K562 (cell line): Measurements from ENCODE around the gene KIAA1210. TPM values are rescaled to one million over a fixed set of nuclear protein-coding genes. Genes with fewer than 3 reads are reported as not detected.

Experiments used
- ATF6 ChIP-seq: sonication (generic); formaldehyde crosslinking; IDR thresholded peaks from 2 replicates; pipeline ENCODE4 v1.4.0; 2020; ENCODE audit warnings: mild to moderate bottlenecking, missing genetic modification reagents
- RAD21 ChIP-seq, 2 experiments: fragments of 250-450 bp in 1 of 2; fragments of 450-650 bp in 1 of 2; sonication (Bioruptor Pico) in 1 of 2; formaldehyde crosslinking in 1 of 2; IDR thresholded peaks in 1 of 2; conservative IDR thresholded peaks in 1 of 2; 2 replicates each; pipeline versions ENCODE4 v1.4.0 to v1.8.0; 2020 to 2022; ENCODE audit warnings: mild to moderate bottlenecking in 2 of 2, moderate library complexity in 1 of 2
- SMC3 ChIP-seq: conservative IDR thresholded peaks from 2 replicates; pipeline ENCODE4 v1.6.1; 2011; ENCODE audit warnings: low read depth, low read length, improper control_type of control experiment; ENCODE audit not compliant: insufficient read depth
- ZNF140 ChIP-seq: fragments of 250-450 bp; sonication (Bioruptor Pico); IDR thresholded peaks from 2 replicates; pipeline ENCODE4 v1.8.0; 2021; ENCODE audit warnings: moderate library complexity, mild to moderate bottlenecking, inconsistent platforms
- ZNF24 ChIP-seq: fragments of 450-650 bp; IDR thresholded peaks from 2 replicates; pipeline ENCODE4 v1.6.1; 2016
- polyA plus RNA-seq, 8 experiments: library from polyadenylated mRNA; depleted of rRNA in 4 of 8; stranded (reverse) in 5 of 8; unstranded in 3 of 8; fragments of >200 nt; fragmentation: Nextera tagmentation in 2 of 8; fragmentation: Illumina TruSeq in 1 of 8; extraction: Ambion mirVana in 2 of 8; extraction: Trizol in 1 of 8; gene quantifications; 2 replicates each; pipeline versions ENCODE4 v1.2.1 to v1.2.3, GENCODE V29; 2011 to 2014; ENCODE audit warnings: inconsistent platforms in 1 of 8, missing spikeins in 1 of 8
- total RNA-seq, 7 experiments: library from RNA; depleted of rRNA in 6 of 7; stranded (reverse); fragments of >200 nt in 6 of 7; fragmentation: Illumina TruSeq in 2 of 7; extraction: Trizol in 2 of 7; gene quantifications; 2 replicates each; pipeline versions ENCODE4 v1.2.1 to v1.2.3, GENCODE V29; 2011 to 2021; ENCODE audit warnings: low replicate concordance in 1 of 7
- TF ChIP-seq, protein P1 (sequence below), 2 experiments: fragments of 450-650 bp; formaldehyde crosslinking in 1 of 2; IDR thresholded peaks; 2 replicates each; pipeline versions ENCODE4 v1.4.0 to v1.6.1; 2014 to 2020; ENCODE audit warnings: mild to moderate bottlenecking in 2 of 2, borderline replicate concordance in 1 of 2, low read depth in 1 of 2
- TF ChIP-seq, protein P2 (sequence below), 3 experiments: IDR thresholded peaks in 2 of 3; conservative IDR thresholded peaks in 1 of 3; 2 replicates each; pipeline ENCODE4 v1.5.1; 2011 to 2012; ENCODE audit warnings: low read length in 3 of 3, mild to moderate bottlenecking in 3 of 3, control low read depth in 2 of 3, improper control_type of control experiment in 1 of 3, inconsistent platforms in 1 of 3, low read depth in 1 of 3, mixed read lengths in 1 of 3, moderate library complexity in 1 of 3; ENCODE audit not compliant: insufficient read depth in 2 of 3

KIAA1210 gene
- total and polyA plus RNA-seq, 9 of the 15 experiments (the other 6 are each of a cell fraction or from before 2014, with no cell fraction given), result not detected

GRCh38 chrX:119118780-119119395 lies 8.7 kb downstream of the KIAA1210 start (continued):
- TF ChIP-seq, protein P1, sequence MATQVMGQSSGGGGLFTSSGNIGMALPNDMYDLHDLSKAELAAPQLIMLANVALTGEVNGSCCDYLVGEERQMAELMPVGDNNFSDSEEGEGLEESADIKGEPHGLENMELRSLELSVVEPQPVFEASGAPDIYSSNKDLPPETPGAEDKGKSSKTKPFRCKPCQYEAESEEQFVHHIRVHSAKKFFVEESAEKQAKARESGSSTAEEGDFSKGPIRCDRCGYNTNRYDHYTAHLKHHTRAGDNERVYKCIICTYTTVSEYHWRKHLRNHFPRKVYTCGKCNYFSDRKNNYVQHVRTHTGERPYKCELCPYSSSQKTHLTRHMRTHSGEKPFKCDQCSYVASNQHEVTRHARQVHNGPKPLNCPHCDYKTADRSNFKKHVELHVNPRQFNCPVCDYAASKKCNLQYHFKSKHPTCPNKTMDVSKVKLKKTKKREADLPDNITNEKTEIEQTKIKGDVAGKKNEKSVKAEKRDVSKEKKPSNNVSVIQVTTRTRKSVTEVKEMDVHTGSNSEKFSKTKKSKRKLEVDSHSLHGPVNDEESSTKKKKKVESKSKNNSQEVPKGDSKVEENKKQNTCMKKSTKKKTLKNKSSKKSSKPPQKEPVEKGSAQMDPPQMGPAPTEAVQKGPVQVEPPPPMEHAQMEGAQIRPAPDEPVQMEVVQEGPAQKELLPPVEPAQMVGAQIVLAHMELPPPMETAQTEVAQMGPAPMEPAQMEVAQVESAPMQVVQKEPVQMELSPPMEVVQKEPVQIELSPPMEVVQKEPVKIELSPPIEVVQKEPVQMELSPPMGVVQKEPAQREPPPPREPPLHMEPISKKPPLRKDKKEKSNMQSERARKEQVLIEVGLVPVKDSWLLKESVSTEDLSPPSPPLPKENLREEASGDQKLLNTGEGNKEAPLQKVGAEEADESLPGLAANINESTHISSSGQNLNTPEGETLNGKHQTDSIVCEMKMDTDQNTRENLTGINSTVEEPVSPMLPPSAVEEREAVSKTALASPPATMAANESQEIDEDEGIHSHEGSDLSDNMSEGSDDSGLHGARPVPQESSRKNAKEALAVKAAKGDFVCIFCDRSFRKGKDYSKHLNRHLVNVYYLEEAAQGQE (IDR thresholded peaks at IDR 0.05; ENCODE audit: borderline replicate concordance), result peak; percentile 63; the same call in 1 of the 2 replicates
- TF ChIP-seq, protein P1 (CRISPR knock-in tag; IDR thresholded peaks at IDR 0.05; ENCODE audit: low read depth), result no peak
- TF ChIP-seq ZNF140 (CRISPR knock-in tag), result no peak
- TF ChIP-seq ZNF24, result 0 out of 2 replicates have a peak, but pooled peaks have one; percentile 18
- peak; percentile 49; the same call in 1 of the 2 replicates for TF ChIP-seq SMC3
- TF ChIP-seq, protein P2, sequence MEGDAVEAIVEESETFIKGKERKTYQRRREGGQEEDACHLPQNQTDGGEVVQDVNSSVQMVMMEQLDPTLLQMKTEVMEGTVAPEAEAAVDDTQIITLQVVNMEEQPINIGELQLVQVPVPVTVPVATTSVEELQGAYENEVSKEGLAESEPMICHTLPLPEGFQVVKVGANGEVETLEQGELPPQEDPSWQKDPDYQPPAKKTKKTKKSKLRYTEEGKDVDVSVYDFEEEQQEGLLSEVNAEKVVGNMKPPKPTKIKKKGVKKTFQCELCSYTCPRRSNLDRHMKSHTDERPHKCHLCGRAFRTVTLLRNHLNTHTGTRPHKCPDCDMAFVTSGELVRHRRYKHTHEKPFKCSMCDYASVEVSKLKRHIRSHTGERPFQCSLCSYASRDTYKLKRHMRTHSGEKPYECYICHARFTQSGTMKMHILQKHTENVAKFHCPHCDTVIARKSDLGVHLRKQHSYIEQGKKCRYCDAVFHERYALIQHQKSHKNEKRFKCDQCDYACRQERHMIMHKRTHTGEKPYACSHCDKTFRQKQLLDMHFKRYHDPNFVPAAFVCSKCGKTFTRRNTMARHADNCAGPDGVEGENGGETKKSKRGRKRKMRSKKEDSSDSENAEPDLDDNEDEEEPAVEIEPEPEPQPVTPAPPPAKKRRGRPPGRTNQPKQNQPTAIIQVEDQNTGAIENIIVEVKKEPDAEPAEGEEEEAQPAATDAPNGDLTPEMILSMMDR (IDR thresholded peaks at IDR 0.05 in 2 of 3, conservative IDR thresholded peaks at IDR 0.05 in 1 of 3; ENCODE audit: insufficient read depth in 2 of 3, low read depth in 1 of 3, low read length in 3 of 3), result peak; percentile 72 to 73 (median 73)
- peak; percentile 56 to 80 for TF ChIP-seq RAD21 (CRISPR knock-in tag; conservative IDR thresholded peaks at IDR 0.05 in 1 of 2, IDR thresholded peaks at IDR 0.05 in 1 of 2)
- TF ChIP-seq ATF6 (CRISPR knock-in tag), result no peak
